Measurements from ENCODE around the gene ARHGAP30.
"Not testable (repeated sequence)": the region's sequence is repeated elsewhere in the genome, so short reads cannot be mapped to it uniquely, and the experiment has no call there.

Gene ARHGAP30

GRCh38 chr1:161071886-161072371, 2.2 kb upstream of the ARHGAP30 start:
- H3K27ac ChIP-seq (ENCODE audit: insufficient read depth, low read length, poor library complexity, severe bottlenecking): no peak overlapping the region
- no peaks in the 10 kb centered on the region for H3K9me3 ChIP-seq (ENCODE audit: control insufficient read depth, low read length)
- H3K4me1 ChIP-seq (ENCODE audit: control insufficient read depth, insufficient read depth, low read length, poor library complexity, severe bottlenecking): peaks cover 31% of the 10 kb centered on the region
- H3K27me3 ChIP-seq (replicated peaks; ENCODE audit: control insufficient read depth, insufficient read depth, low read length, poor library complexity, severe bottlenecking): no peaks in the 10 kb centered on the region
- H3K4me3 ChIP-seq (ENCODE audit: insufficient read depth, low read depth, low read length, poor library complexity, severe bottlenecking): no peak overlapping the region
- DNase-seq: peak in 2 of 3 donors; percentile 9 to 22
- H3K36me3 ChIP-seq (ENCODE audit: control insufficient read depth, insufficient read depth, low read length): no peaks in the 10 kb centered on the region

DNA sequence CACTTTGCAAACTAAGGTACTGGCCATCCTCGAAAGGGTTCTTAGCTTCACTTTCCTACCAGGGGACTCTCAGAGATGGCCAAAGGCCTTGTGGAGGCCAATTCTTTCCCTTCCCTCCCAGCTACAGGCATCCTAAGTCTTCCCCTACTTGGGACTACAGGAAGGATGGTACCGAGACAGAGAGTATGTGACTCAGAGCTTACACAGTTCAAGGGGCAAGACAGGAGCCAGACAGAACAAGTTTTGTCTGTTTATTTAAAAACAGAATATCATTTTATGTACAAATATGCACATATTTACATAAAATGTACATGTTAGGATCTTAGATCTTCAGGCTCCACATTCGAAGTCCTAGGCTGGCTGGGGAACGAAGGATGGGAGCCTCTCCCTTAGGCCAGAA, 1.1 kb upstream of the ARHGAP30 start:
- Histone ChIP-seq H3K27ac (ENCODE audit: insufficient read depth, low read length, poor library complexity, severe bottlenecking) (no peak overlapping the region), H3K36me3 (ENCODE audit: control insufficient read depth, insufficient read depth, low read length) (peaks cover 4% of the 10 kb centered on the region), H3K4me1 (ENCODE audit: control insufficient read depth, insufficient read depth, low read length, poor library complexity, severe bottlenecking) (peaks cover 42% of the 10 kb centered on the region), H3K9me3 (ENCODE audit: control insufficient read depth, low read length) (no peaks in the 10 kb centered on the region), H3K27me3 (replicated peaks; ENCODE audit: control insufficient read depth, insufficient read depth, low read length, poor library complexity, severe bottlenecking) (no peaks in the 10 kb centered on the region), H3K4me3 (ENCODE audit: insufficient read depth, low read depth, low read length, poor library complexity, severe bottlenecking) (no peak overlapping the region)
- DNase-seq: no peak

GRCh38 chr1:161069241-161069640, 450 bp downstream of the ARHGAP30 start:
- peaks cover 53% of the 10 kb centered on the region for H3K4me1 ChIP-seq (ENCODE audit: control insufficient read depth, insufficient read depth, low read length, poor library complexity, severe bottlenecking)
- H3K36me3 ChIP-seq (ENCODE audit: control insufficient read depth, insufficient read depth, low read length): peaks cover 4% of the 10 kb centered on the region
- peak overlapping the region; percentile 94 for H3K27ac ChIP-seq (ENCODE audit: insufficient read depth, low read length, poor library complexity, severe bottlenecking)
- DNase-seq: no peak
- no peaks in the 10 kb centered on the region for H3K9me3 ChIP-seq (ENCODE audit: control insufficient read depth, low read length)
- H3K27me3 ChIP-seq (replicated peaks; ENCODE audit: control insufficient read depth, insufficient read depth, low read length, poor library complexity, severe bottlenecking): no peaks in the 10 kb centered on the region
- H3K4me3 ChIP-seq (ENCODE audit: insufficient read depth, low read depth, low read length, poor library complexity, severe bottlenecking): peak overlapping the region; percentile 89

- Histone ChIP-seq H3K27ac (ENCODE audit: insufficient read depth, low read length, poor library complexity, severe bottlenecking) (peak overlapping the region; percentile 94), H3K4me1 (ENCODE audit: control insufficient read depth, insufficient read depth, low read length, poor library complexity, severe bottlenecking) (peaks cover 58% of the 10 kb centered on the region), H3K9me3 (ENCODE audit: control insufficient read depth, low read length) (no peaks in the 10 kb centered on the region), H3K4me3 (ENCODE audit: insufficient read depth, low read depth, low read length, poor library complexity, severe bottlenecking) (peak overlapping the region; percentile 89), H3K27me3 (replicated peaks; ENCODE audit: control insufficient read depth, insufficient read depth, low read length, poor library complexity, severe bottlenecking) (no peaks in the 10 kb centered on the region), H3K36me3 (ENCODE audit: control insufficient read depth, insufficient read depth, low read length) (peaks cover 4% of the 10 kb centered on the region)
- peak; percentile 77 to 80 (median 79) for DNase-seq
These were observed 1.1 kb downstream of the ARHGAP30 start for GRCh38 chr1:161068306-161069234.

DNA sequence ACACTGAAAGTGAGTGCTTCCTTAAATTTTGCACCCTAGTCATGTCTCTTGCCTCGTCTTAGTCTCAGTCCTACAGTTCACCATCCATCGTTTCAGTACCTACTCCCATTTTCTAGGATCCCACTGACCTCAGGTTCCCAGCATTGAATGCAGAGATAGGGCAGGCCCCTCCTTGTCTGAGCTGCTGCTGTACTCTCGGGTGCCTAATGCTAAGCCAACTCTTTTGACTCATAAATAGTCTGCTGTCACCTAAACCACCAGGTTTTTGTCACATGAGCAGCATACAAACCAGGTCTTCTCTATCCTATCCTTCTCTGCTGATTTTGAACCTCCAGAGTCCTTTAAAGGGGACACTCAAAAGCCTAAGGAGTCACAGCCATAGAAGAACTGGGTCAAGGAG, 3.0 kb downstream of the ARHGAP30 start:
- DNase-seq: no peak
- peak overlapping the region; percentile 94 for H3K27ac ChIP-seq (ENCODE audit: insufficient read depth, low read length, poor library complexity, severe bottlenecking)

GRCh38 chr1:161065681-161066080, 4.0 kb downstream of the ARHGAP30 start:
- not testable (repeated sequence) for H3K27me3 ChIP-seq (replicated peaks; ENCODE audit: control insufficient read depth, insufficient read depth, low read length, poor library complexity, severe bottlenecking); H3K9me3 ChIP-seq (ENCODE audit: control insufficient read depth, low read length); H3K4me3 ChIP-seq (ENCODE audit: insufficient read depth, low read depth, low read length, poor library complexity, severe bottlenecking); DNase-seq; H3K36me3 ChIP-seq (ENCODE audit: control insufficient read depth, insufficient read depth, low read length); H3K27ac ChIP-seq (ENCODE audit: insufficient read depth, low read length, poor library complexity, severe bottlenecking)
- peaks cover 62% of the 10 kb centered on the region for H3K4me1 ChIP-seq (ENCODE audit: control insufficient read depth, insufficient read depth, low read length, poor library complexity, severe bottlenecking)

More for the DNA sequence above, 3.0 kb downstream of the ARHGAP30 start:
- H3K4me1 ChIP-seq (ENCODE audit: control insufficient read depth, insufficient read depth, low read length, poor library complexity, severe bottlenecking): peaks cover 58% of the 10 kb centered on the region
- H3K9me3 ChIP-seq (ENCODE audit: control insufficient read depth, low read length): no peaks in the 10 kb centered on the region
- peak overlapping the region; percentile 33 for H3K4me3 ChIP-seq (ENCODE audit: insufficient read depth, low read depth, low read length, poor library complexity, severe bottlenecking)
- H3K36me3 ChIP-seq (ENCODE audit: control insufficient read depth, insufficient read depth, low read length): peaks cover 4% of the 10 kb centered on the region
- H3K27me3 ChIP-seq (replicated peaks; ENCODE audit: control insufficient read depth, insufficient read depth, low read length, poor library complexity, severe bottlenecking): no peaks in the 10 kb centered on the region

DNA sequence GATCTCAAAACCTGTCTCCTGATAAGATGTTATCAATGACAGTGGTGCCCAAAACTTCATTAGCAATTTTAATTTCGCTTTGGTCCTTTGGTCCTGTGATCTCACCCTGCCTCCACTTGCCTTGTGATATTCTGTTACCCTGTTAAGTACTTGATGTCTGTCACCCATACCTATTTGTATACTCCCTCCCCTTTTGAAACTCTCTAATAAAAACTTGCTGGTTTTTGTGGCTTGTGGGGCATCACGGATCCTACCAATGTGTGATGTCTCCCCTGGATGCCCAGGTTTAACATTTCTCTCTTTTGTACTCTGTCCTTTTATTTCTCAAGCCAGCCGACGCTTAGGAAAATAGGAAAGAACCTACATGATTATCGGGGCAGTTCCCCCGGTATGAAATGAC, 5.8 kb downstream of the ARHGAP30 start:
- H3K4me3 ChIP-seq (ENCODE audit: insufficient read depth, low read depth, low read length, poor library complexity, severe bottlenecking); H3K9me3 ChIP-seq (ENCODE audit: control insufficient read depth, low read length); H3K27me3 ChIP-seq (replicated peaks; ENCODE audit: control insufficient read depth, insufficient read depth, low read length, poor library complexity, severe bottlenecking); DNase-seq: not testable (repeated sequence)
- Histone ChIP-seq H3K27ac (ENCODE audit: insufficient read depth, low read length, poor library complexity, severe bottlenecking) (peak overlapping the region; percentile 46), H3K4me1 (ENCODE audit: control insufficient read depth, insufficient read depth, low read length, poor library complexity, severe bottlenecking) (peaks cover 54% of the 10 kb centered on the region), H3K36me3 (ENCODE audit: control insufficient read depth, insufficient read depth, low read length) (peaks cover 18% of the 10 kb centered on the region)

DNA sequence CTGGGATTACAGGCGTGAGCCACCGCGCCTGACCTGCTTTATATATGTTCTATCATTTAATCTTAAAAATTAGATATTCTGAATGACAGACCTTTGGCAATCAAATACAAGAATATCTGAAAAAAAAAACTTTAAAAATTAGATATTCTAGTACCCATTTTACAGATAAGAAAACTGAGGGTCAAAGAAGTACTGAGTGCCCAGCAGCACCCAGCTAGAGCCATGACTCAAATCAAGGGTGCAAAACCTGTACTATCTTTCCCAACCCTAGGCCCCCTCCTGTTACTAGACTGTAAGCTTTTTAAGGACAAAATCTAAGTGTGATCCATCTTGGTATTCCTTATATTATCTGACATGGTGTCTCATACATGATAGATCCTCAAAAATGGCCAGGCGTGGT, 8.3 kb downstream of the ARHGAP30 start:
- H3K4me1 ChIP-seq (ENCODE audit: control insufficient read depth, insufficient read depth, low read length, poor library complexity, severe bottlenecking): peaks cover 36% of the 10 kb centered on the region
- H3K9me3 ChIP-seq (ENCODE audit: control insufficient read depth, low read length): no peaks in the 10 kb centered on the region
- no peak overlapping the region for H3K27ac ChIP-seq (ENCODE audit: insufficient read depth, low read length, poor library complexity, severe bottlenecking)

GRCh38 chr1:161059293-161059692, 10.4 kb downstream of the ARHGAP30 start:
- no peaks in the 10 kb centered on the region for H3K27me3 ChIP-seq (replicated peaks; ENCODE audit: control insufficient read depth, insufficient read depth, low read length, poor library complexity, severe bottlenecking)
- DNase-seq: no peak
- peaks cover 44% of the 10 kb centered on the region for H3K36me3 ChIP-seq (ENCODE audit: control insufficient read depth, insufficient read depth, low read length)
- no peak overlapping the region for H3K27ac ChIP-seq (ENCODE audit: insufficient read depth, low read length, poor library complexity, severe bottlenecking)
- H3K4me3 ChIP-seq (ENCODE audit: insufficient read depth, low read depth, low read length, poor library complexity, severe bottlenecking): no peak overlapping the region
- H3K9me3 ChIP-seq (ENCODE audit: control insufficient read depth, low read length): no peaks in the 10 kb centered on the region
- H3K4me1 ChIP-seq (ENCODE audit: control insufficient read depth, insufficient read depth, low read length, poor library complexity, severe bottlenecking): peaks cover 19% of the 10 kb centered on the region

More for the DNA sequence above, 8.3 kb downstream of the ARHGAP30 start:
- no peaks in the 10 kb centered on the region for H3K27me3 ChIP-seq (replicated peaks; ENCODE audit: control insufficient read depth, insufficient read depth, low read length, poor library complexity, severe bottlenecking)
- no peak for DNase-seq
- H3K36me3 ChIP-seq (ENCODE audit: control insufficient read depth, insufficient read depth, low read length): peaks cover 30% of the 10 kb centered on the region
- no peak overlapping the region for H3K4me3 ChIP-seq (ENCODE audit: insufficient read depth, low read depth, low read length, poor library complexity, severe bottlenecking)

GRCh38 chr1:161054805-161055204, 14.9 kb downstream of the ARHGAP30 start:
- Histone ChIP-seq H3K4me3 (ENCODE audit: insufficient read depth, low read depth, low read length, poor library complexity, severe bottlenecking) (no peak overlapping the region), H3K27ac (ENCODE audit: insufficient read depth, low read length, poor library complexity, severe bottlenecking) (no peak overlapping the region), H3K27me3 (replicated peaks; ENCODE audit: control insufficient read depth, insufficient read depth, low read length, poor library complexity, severe bottlenecking) (no peaks in the 10 kb centered on the region), H3K4me1 (ENCODE audit: control insufficient read depth, insufficient read depth, low read length, poor library complexity, severe bottlenecking) (peaks cover 4% of the 10 kb centered on the region), H3K9me3 (ENCODE audit: control insufficient read depth, low read length) (no peaks in the 10 kb centered on the region), H3K36me3 (ENCODE audit: control insufficient read depth, insufficient read depth, low read length) (peaks cover 79% of the 10 kb centered on the region)
- no peak for DNase-seq
